Activated B cell treated with CpG ODN at 0.5 μM for 24 hours (primary cell): ENCODE data around the gene RUFY2. TPM values are rescaled to one million over a fixed set of nuclear protein-coding genes. Genes with fewer than 3 reads are reported as not detected.

Experiments
- ATAC-seq: fragments of 200-7000 bp; cut with Tn5 transposase; one replicate; pipeline ENCODE4 v1.10.0; 2021; ENCODE audit warnings: low read depth, mild to moderate bottlenecking, moderate library complexity
- CTCF ChIA-PET: fragments of 350-600 bp; sonication (Branson Sonifier 250); formaldehyde crosslinking; loops from one replicate; lab custom pipeline; 2021; ENCODE audit warnings: antibody characterized with exemption; lab: Charles Lee
- POLR2A ChIA-PET: fragments of 350-600 bp; sonication (Branson Sonifier 250); formaldehyde crosslinking; loops from one replicate; lab custom pipeline; 2021; ENCODE audit warnings: antibody characterized with exemption; lab: Charles Lee
- DNase-seq: peaks from one replicate; pipeline ENCODE4 v3.0.0; 2022
- H3K27ac Mint-ChIP-seq: one replicate; pipeline ENCODE4 v1.8.0; 2020; ENCODE audit warnings: mixed read lengths
- H3K27me3 Mint-ChIP-seq: one replicate; pipeline ENCODE4 v1.8.0; 2021; ENCODE audit warnings: mixed read lengths
- H3K36me3 Mint-ChIP-seq: one replicate; pipeline ENCODE4 v1.8.0; 2021; ENCODE audit warnings: low read depth, mixed read lengths
- H3K4me1 Mint-ChIP-seq: one replicate; pipeline ENCODE4 v1.8.0; 2021; ENCODE audit warnings: mixed read lengths
- H3K4me3 Mint-ChIP-seq: one replicate; pipeline ENCODE4 v1.8.0; 2020; ENCODE audit warnings: mild to moderate bottlenecking, mixed read lengths
- H3K9me3 Mint-ChIP-seq: one replicate; pipeline ENCODE4 v1.8.0; 2020; ENCODE audit warnings: mixed read lengths
- intact Hi-C: fragments of 100-400 bp; cut with micrococcal nuclease; formaldehyde crosslinking; loops from one replicate; pipeline ENCODE4 v1.15.1; 2024
- total RNA-seq: library from RNA; stranded (reverse); gene quantifications from 2 replicates; pipeline ENCODE4 v1.2.3, GENCODE V29; 2022
- TF ChIP-seq, protein P1 (sequence below): fragments of 200-600 bp; IDR thresholded peaks from one replicate; pipeline ENCODE4 v1.8.0; 2022; ENCODE audit warnings: antibody characterized with exemption, mild to moderate bottlenecking

RUFY2 gene
- total RNA-seq, 1 donor from 2014 or later = 28.5 TPM

DNA sequence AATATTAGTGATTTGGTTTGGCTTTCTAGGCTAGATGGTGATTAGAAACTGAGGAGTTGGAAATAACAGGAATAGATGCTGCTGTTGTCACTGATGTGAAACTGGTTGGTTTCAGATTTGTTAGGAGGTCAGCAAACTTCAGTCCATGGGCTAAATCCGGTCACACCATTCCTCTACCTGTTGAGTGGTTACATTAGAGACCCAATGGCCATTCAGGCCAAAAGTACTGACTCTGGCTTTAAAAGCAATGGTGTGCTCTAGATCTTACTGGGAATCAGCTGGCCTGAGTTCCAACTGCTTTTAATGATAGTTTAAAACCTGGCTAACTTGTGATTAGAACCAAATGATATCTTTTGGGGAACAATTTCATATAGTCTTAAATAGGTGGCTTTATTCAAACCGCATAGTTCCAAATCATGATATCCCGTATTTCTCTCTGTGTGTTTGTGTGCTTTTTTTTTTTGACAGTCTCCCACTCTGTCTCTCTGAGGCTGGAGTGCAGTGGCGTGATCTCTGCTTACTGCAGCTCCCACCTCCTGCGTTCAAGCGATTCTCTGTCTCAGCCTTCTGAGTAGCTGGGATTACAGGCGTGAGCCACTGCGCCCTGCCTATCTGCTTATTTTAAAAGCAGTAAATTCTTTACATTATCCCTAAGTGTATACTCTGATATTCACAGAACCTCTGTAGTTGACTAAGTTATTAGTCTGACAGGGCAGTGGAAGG, 66.6 kb downstream of the RUFY2 start:
- Mint-ChIP-seq H3K27me3 (no peaks in the 10 kb centered on the region), H3K27ac (no peak overlapping the region), H3K9me3 (no peaks in the 10 kb centered on the region), H3K4me3 (no peak overlapping the region), H3K4me1 (peaks cover 22% of the 10 kb centered on the region), H3K36me3 (peaks cover 82% of the 10 kb centered on the region)
- DNase-seq = no peak
- intact Hi-C loops = no loop called here
- POLR2A ChIA-PET = no interaction called here
- no peak for ATAC-seq
- CTCF ChIA-PET = no interaction called here
- TF ChIP-seq, protein P1, sequence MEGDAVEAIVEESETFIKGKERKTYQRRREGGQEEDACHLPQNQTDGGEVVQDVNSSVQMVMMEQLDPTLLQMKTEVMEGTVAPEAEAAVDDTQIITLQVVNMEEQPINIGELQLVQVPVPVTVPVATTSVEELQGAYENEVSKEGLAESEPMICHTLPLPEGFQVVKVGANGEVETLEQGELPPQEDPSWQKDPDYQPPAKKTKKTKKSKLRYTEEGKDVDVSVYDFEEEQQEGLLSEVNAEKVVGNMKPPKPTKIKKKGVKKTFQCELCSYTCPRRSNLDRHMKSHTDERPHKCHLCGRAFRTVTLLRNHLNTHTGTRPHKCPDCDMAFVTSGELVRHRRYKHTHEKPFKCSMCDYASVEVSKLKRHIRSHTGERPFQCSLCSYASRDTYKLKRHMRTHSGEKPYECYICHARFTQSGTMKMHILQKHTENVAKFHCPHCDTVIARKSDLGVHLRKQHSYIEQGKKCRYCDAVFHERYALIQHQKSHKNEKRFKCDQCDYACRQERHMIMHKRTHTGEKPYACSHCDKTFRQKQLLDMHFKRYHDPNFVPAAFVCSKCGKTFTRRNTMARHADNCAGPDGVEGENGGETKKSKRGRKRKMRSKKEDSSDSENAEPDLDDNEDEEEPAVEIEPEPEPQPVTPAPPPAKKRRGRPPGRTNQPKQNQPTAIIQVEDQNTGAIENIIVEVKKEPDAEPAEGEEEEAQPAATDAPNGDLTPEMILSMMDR = no peak

DNA sequence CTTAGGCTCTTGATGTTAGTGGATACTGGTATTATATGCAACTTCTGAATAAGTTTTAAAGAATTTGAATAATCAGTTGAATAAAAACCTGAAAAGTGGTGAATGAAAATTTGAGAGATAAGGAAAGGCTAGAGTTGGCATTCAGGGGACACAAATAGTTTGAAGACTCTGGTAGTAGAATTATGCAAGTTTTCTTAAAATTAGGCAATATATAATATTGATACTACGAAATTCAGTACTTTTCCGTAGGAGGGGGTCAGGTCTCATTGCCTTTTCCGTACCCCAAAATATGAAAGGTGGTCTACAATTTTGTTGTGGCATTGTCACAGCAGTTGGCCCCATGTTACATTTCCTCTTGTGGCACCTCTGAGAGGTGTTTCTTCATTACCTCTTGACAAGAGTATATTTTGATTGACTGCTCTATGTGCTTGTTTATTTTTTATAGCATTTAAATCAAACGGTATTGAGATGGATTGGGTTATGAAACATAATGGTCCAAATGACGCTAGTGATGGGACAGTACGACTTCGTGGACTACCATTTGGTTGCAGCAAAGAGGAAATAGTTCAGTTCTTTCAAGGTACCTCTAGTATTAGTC, 70.2 kb downstream of the RUFY2 start:
- Mint-ChIP-seq H3K27ac (peak overlapping the region; percentile 60), H3K4me1 (peaks cover 49% of the 10 kb centered on the region), H3K27me3 (no peaks in the 10 kb centered on the region), H3K9me3 (no peaks in the 10 kb centered on the region), H3K36me3 (peaks cover 70% of the 10 kb centered on the region), H3K4me3 (no peak overlapping the region)
- DNase-seq (no peak), ATAC-seq (no peak)
- intact Hi-C loops = no loop called here
- POLR2A ChIA-PET = no interaction called here
- CTCF ChIA-PET = no interaction called here
- TF ChIP-seq, protein P1 = no peak

DNA sequence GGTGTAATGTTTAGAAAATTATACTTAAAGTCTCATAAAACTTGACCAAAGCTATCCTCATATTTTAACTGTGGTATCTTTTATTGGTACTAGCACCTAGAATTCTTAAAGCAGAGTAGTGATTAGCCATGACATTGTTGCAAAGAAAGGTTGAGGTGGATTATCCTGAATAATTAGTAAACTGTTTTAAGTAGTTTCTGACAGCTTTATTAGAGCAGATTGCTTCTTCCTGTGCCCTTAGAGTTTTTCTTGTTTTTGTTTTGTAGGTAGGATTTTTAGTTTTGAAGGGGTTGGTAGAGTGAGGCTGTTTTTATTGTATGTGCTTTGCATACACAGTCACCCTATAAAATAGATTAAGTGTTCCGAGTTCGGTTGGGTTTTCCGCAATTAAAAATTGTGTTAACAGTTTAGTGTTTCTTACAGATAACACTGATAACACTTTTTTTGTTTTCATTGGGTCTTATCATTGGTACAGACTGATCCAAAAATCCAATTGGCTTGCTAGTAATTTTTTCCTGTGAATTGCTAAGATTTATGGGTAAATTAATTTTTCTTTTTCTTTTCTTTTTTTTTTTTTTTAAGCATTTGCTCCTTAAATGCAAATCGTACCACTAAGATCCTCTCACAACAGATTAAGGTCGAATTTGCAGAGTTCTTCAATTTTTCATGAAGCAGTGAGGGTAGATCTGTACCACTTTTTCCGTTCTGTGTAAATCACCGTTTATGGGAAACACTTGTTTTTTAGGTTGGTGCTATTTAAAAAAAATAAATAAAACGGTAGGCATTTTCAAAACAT, 72.2 kb downstream of the RUFY2 start:
- peaks cover 63% of the 10 kb centered on the region for H3K4me1 Mint-ChIP-seq
- peaks cover 58% of the 10 kb centered on the region for H3K36me3 Mint-ChIP-seq
- ATAC-seq = no peak
- H3K27ac Mint-ChIP-seq = peak overlapping the region; percentile 99
- CTCF ChIA-PET = interaction anchor here (1.1 to 2.4 kb wide), 2 partner anchors 13 to 122 kb away, joined by 3 to 5 read pairs; no protein-coding TSS in a partner anchor
- TF ChIP-seq, protein P1 = no peak
- POLR2A ChIA-PET = interaction anchor here (0.8 kb wide), 1 partner anchor 449 kb away, joined by 3 read pairs; no protein-coding TSS in a partner anchor
- no peak for DNase-seq
- H3K9me3 Mint-ChIP-seq = no peaks in the 10 kb centered on the region
- intact Hi-C loops = loop anchor here (1.0 to 5.0 kb wide), 3 partner anchors 13 to 752 kb away; partner anchors contain the start of genes CCAR1 and SRGN
- peak overlapping the region; percentile 99 for H3K4me3 Mint-ChIP-seq
- H3K27me3 Mint-ChIP-seq = no peaks in the 10 kb centered on the region

DNA sequence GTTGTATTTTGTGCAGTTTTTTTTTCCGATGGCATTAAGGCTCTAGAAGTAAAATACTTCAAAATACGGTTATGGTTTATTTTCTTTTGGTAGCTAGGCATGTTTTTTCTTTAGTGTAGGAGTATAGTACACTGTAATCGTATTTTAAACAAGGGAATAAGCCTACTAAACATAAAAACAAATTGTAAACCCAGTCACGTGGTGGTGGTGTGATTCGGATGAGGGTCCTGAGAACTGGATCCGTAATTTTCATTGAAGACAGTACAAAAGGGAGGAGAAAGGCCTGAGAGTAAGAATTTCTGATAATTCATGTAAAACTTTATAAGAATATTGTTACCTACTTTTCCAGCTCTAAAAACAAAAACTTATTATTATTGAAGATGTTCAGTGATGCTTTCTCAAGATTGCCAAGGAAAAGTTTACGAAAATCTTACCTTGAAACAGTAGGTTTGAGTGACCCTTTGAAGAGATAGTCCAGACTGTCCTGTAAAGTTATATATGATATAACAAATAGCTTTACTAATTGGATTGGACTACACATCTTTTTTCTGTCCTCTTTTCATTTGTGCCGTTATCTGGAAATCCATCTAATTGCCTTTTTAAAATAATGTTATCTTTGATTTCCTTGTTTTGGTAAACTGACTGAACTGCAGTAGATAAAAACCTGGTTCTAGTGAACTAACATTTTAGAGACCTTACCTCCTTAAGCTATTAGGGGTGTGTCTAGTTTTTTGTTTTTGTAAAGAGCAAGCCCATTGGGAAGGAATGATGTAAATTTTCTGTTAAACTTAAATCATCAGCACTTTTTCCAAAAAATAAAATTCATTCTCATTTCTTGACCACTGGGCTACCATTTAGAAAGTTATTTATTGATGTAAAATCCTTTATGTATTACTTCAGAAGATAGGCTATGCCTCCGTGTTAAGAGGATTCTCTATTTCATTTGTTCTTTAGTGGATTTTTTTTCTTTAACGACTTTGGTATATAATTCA, 73.3 kb downstream of the RUFY2 start:
- H3K4me1 Mint-ChIP-seq = peaks cover 69% of the 10 kb centered on the region
- peaks cover 47% of the 10 kb centered on the region for H3K36me3 Mint-ChIP-seq
- POLR2A ChIA-PET = interaction anchor here (0.6 to 2.7 kb wide), 11 partner anchors 13 to 484 kb away, joined by 3 to 32 read pairs (median 3); partner anchors contain the start of genes CCAR1, RUFY2 and SIRT1
- CTCF ChIA-PET = interaction anchor here (0.9 to 2.4 kb wide), 5 partner anchors 13 to 545 kb away, joined by 3 to 6 read pairs (median 4); no protein-coding TSS in a partner anchor
- peak overlapping the region; percentile 99 for H3K4me3 Mint-ChIP-seq
- no peaks in the 10 kb centered on the region for H3K9me3 Mint-ChIP-seq
- peak overlapping the region; percentile 99 for H3K27ac Mint-ChIP-seq
- intact Hi-C loops = loop anchor here (1.0 to 5.0 kb wide), 3 partner anchors 10 to 754 kb away; partner anchors contain the start of genes CCAR1 and SRGN
- no peaks in the 10 kb centered on the region for H3K27me3 Mint-ChIP-seq
- ATAC-seq (no peak), DNase-seq (no peak)
- TF ChIP-seq, protein P1 = no peak
